Sigmoid colon (tissue), 4 donors: ENCODE data around the gene CC2D1A.

Source experiments
- EP300 ChIP-seq, 4 donors: sonication (generic); formaldehyde crosslinking; IDR thresholded peaks; one replicate each; pipeline ENCODE4 v1.6.1; 2017; ENCODE audit warnings: antibody characterized with exemption in 4 of 4
- POLR2A ChIP-seq, 2 donors: fragments of 450-650 bp; IDR thresholded peaks; one replicate each; pipeline ENCODE4 v1.6.1; 2016; ENCODE audit warnings: antibody characterized with exemption in 2 of 2, mild to moderate bottlenecking in 2 of 2, moderate library complexity in 2 of 2
- POLR2AphosphoS5 ChIP-seq, 4 donors: sonication (generic); formaldehyde crosslinking; IDR thresholded peaks; one replicate each; pipeline ENCODE4 v1.6.1; 2017; ENCODE audit warnings: antibody characterized with exemption in 4 of 4
- TF ChIP-seq, protein P1 (sequence below), 4 experiments: fragments of 450-650 bp in 3 of 4; fragments of 200-600 bp in 1 of 4; IDR thresholded peaks; one replicate each; pipeline ENCODE4 v1.5.1; 2016 to 2019; ENCODE audit warnings: antibody characterized with exemption in 4 of 4, mild to moderate bottlenecking in 3 of 4, moderate library complexity in 2 of 4

GRCh38 chr19:13926715-13927114 lies 20.7 kb downstream of the CC2D1A start:
- TF ChIP-seq, protein P1, sequence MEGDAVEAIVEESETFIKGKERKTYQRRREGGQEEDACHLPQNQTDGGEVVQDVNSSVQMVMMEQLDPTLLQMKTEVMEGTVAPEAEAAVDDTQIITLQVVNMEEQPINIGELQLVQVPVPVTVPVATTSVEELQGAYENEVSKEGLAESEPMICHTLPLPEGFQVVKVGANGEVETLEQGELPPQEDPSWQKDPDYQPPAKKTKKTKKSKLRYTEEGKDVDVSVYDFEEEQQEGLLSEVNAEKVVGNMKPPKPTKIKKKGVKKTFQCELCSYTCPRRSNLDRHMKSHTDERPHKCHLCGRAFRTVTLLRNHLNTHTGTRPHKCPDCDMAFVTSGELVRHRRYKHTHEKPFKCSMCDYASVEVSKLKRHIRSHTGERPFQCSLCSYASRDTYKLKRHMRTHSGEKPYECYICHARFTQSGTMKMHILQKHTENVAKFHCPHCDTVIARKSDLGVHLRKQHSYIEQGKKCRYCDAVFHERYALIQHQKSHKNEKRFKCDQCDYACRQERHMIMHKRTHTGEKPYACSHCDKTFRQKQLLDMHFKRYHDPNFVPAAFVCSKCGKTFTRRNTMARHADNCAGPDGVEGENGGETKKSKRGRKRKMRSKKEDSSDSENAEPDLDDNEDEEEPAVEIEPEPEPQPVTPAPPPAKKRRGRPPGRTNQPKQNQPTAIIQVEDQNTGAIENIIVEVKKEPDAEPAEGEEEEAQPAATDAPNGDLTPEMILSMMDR (IDR thresholded peaks at IDR 0.05): no peak
- TF ChIP-seq POLR2A (IDR thresholded peaks at IDR 0.05): no peak
- no peak for TF ChIP-seq POLR2AphosphoS5 (IDR thresholded peaks at IDR 0.05)
- no peak for TF ChIP-seq EP300 (IDR thresholded peaks at IDR 0.05)
